GM10248 (cell line): ENCODE data around the gene GNL3.

ENCODE experiments used
- CTCF ChIA-PET: fragments of 300-600 bp; sonication (Branson Sonifier 250); formaldehyde crosslinking; extraction: SDS; loops from one replicate; lab custom pipeline; 2021; ENCODE audit warnings: antibody characterized with exemption; lab: Yijun Ruan, JAX
- POLR2A ChIA-PET: fragments of 350-650 bp; sonication (Branson Sonifier 250); formaldehyde crosslinking; extraction: SDS; loops from one replicate; lab custom pipeline; 2020; ENCODE audit warnings: antibody characterized with exemption; lab: Yijun Ruan, JAX
- DNase-seq: peaks from one replicate; pipeline ENCODE4 v3.0.0; 2012; ENCODE audit errors: extremely low spot score
- TF ChIP-seq, protein P1 (sequence below): IDR thresholded peaks from 2 replicates; pipeline ENCODE4 v1.5.1; 2012; ENCODE audit warnings: mild to moderate bottlenecking, low read depth; ENCODE audit errors: extremely low read depth, missing control alignments, control extremely low read depth

GNL3 gene

GRCh38 chr3:52685709-52686691, at the start of gene GNL3, which contains the start of gene PBRM1:
GNL3 (plus strand) TSS chr3:52686032; CDS start chr3:52686093, 61 bp downstream.
PBRM1 (minus strand) TSS chr3:52685913.
- TF ChIP-seq, protein P1, sequence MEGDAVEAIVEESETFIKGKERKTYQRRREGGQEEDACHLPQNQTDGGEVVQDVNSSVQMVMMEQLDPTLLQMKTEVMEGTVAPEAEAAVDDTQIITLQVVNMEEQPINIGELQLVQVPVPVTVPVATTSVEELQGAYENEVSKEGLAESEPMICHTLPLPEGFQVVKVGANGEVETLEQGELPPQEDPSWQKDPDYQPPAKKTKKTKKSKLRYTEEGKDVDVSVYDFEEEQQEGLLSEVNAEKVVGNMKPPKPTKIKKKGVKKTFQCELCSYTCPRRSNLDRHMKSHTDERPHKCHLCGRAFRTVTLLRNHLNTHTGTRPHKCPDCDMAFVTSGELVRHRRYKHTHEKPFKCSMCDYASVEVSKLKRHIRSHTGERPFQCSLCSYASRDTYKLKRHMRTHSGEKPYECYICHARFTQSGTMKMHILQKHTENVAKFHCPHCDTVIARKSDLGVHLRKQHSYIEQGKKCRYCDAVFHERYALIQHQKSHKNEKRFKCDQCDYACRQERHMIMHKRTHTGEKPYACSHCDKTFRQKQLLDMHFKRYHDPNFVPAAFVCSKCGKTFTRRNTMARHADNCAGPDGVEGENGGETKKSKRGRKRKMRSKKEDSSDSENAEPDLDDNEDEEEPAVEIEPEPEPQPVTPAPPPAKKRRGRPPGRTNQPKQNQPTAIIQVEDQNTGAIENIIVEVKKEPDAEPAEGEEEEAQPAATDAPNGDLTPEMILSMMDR, result no peak
- peak; percentile 93 for DNase-seq
- POLR2A ChIA-PET, result interaction anchor here (0.9 kb wide), 1 partner anchor 15 kb away, joined by 3 read pairs; no protein-coding TSS in a partner anchor

DNA sequence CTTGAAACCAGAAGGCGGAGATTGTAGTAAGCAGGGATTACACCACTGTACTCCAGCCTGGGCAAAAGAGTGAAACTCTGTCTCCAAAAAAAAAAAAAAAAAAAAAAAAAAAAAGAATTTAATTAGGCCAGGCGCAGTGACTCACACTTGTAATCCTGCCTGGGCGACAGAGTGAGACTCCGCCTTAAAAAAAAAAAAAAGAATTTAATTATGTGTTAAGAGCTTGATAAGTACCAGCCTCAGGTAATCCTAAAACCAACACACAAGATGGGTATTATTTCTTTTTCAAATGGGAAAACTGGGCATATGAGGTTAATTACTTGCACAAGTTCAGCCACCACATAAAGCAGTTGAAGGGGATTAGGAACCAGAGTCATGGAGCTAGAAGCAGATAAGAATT, 49.2 kb upstream of the GNL3 start:
- POLR2A ChIA-PET, result no interaction called here
- DNase-seq, result no peak

More at GRCh38 chr3:52685709-52686691, at the start of gene GNL3, which contains the start of gene PBRM1:
- CTCF ChIA-PET, result interaction anchor here (0.8 to 2.1 kb wide), 5 partner anchors 12 to 274 kb away, joined by 3 to 6 read pairs (median 3); no protein-coding TSS in a partner anchor

GRCh38 chr3:52645549-52645948, 40.3 kb upstream of the GNL3 start:
- POLR2A ChIA-PET, result no interaction called here
- CTCF ChIA-PET, result interaction anchor here (1.1 kb wide), 1 partner anchor 14 kb away, joined by 3 read pairs; no protein-coding TSS in a partner anchor

More for the DNA sequence above, 49.2 kb upstream of the GNL3 start:
- CTCF ChIA-PET, result no interaction called here
- TF ChIP-seq, protein P1, result no peak

DNA sequence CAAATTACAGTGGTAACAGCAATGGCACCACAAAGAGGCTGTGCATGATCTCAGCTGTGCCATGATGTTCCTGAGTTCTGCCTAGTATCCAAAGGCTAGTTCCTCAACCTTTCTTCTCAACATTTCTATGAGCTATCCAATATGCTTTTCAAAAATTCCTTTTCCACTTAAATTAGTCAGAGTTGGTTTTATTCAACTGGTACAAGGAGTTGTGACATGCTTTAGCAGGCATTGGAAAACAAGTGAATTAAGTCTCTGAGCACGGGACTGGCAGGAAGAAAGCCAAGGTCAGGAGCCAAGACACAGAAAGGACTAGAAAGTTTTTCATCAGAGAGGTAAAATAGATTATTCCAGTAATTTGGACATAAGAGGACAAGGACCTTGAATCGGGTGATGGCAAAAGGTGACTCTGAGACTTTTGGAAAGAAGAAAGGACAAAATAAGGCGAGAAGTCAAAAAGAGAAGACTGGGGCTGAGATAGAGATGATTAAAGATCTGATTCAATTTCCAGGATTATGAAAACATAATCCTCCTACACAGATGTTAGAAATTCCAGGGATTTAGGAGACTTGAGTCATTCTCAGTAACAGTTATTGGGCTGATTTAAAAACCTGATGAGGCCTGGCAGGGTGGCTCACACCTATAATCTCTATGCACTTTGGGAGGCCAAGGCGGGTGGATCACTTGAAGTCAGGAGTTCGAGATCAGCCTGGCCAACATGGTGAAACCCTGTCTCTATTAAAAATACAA, 36.2 kb upstream of the GNL3 start:
- POLR2A ChIA-PET, result no interaction called here
- TF ChIP-seq, protein P1, result no peak
- DNase-seq, result no peak
- CTCF ChIA-PET, result interaction anchor here (1.7 kb wide), 1 partner anchor 10 kb away, joined by 5 read pairs; no protein-coding TSS in a partner anchor

More at GRCh38 chr3:52645549-52645948, 40.3 kb upstream of the GNL3 start:
- DNase-seq, result no peak
- TF ChIP-seq, protein P1, result no peak

DNA sequence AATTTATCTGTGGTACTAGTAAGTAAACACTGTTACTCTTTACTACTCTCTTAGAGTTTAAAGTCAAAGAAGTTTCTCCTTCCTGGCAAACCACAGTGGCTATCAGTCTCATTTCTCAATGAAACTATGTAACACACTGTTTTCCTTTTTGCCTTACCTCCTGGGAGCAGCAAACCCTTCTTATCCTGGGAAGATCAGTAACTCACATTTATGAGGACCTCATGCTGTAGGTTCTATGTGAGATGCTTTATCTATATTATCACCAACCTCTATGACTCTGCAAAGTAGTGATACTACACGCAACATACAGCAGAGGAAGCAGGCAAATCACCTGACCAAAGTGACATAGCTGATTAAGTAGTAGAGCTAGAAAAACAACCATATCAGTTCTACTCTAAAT, 35.4 kb upstream of the GNL3 start:
- ChIA-PET CTCF (interaction anchor here (0.6 to 1.6 kb wide), 8 partner anchors 8 to 31 kb away, joined by 3 to 5 read pairs (median 4); no protein-coding TSS in a partner anchor), POLR2A (no interaction called here)
- TF ChIP-seq, protein P1, result no peak
- no peak for DNase-seq
